ENCODE results near the gene TMPRSS5.
A peak's percentile ranks its signal among the peaks of the same experiment; 100 is the strongest.
"Not testable (repeated sequence)": the region's sequence is repeated elsewhere in the genome, so short reads cannot be mapped to it uniquely, and the experiment has no call there.

TMPRSS5 gene

DNA sequence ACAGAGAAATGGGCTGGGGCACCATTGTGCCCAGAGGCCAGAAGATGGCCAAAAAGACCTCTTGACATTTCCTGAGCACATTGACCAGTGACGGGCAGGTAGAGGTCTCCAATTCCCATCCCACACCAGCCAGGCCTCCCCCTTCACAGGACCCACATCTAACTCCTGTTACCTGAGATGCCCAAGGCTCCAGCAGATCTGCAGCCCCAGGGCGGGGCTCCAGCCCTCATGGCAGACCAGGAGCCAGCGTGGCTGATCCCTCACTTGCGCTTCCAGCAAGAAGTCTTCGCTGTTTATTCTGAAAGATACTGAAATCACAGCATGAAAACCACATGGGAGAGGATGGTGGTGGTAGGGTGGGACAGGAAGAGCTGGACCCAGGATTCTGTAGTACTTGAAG, 9.0 kb downstream of the TMPRSS5 start:
- DNase-seq = no peak

DNA sequence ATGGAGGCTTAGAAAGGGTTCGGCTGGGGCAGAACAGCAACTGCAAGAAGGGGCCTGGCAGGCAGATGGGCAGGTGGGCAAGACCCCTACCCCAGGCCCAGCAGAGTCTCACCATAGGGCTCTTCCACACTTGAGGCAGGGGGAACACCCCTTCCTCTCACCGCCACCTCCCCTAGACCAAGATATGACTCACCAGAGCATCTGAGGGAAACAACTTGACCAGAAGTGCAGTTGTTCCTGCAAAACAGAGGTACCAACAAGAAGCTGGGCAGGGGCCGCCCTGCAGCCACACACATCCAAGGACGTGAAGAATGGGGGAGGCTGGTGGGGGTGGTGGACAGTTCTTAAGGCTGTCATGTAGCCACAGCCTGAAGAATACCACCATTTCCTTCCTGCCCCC, 10.9 kb downstream of the TMPRSS5 start:
- DNase-seq = no peak

DNA sequence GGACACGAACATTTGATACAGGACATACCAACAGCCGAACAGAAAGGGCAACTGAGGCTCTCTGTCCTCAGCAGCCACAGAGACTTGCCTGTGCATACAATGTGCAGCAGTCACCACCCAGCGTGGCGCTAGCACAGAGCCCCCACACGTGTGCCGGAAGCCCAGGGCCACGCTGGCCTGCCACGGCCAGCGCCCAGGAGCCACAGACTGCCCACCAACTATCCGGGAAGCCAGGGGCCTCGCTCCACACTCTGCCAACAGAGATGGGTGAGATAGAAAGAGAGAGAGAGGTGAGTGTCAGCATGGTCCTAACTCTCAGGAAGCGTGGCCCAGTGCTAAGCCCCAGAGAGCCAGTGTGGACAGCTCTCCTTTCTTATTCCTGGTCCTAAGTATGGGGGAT, 11.7 kb downstream of the TMPRSS5 start:
- no peak for DNase-seq

DNA sequence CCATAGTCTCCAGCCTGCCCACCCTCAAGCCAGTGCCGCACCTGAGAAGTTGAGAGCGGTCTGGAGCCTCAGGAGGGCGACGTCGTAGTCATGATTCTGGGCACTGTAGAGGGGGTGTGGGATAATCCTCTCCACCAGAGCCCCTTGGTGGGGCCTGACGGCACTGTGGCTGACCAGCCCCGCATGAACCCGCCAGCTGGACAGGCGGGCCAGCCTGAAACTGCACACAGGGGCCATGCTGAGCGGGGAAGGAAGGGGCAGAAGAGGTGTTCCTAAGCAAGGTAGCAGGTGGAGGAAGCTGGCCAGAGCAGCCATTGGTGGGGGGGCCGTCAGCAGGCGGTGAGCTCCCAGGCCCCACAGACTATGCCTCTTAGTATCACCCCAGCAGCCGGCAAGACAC, 13.1 kb downstream of the TMPRSS5 start:
- no peak for DNase-seq

DNA sequence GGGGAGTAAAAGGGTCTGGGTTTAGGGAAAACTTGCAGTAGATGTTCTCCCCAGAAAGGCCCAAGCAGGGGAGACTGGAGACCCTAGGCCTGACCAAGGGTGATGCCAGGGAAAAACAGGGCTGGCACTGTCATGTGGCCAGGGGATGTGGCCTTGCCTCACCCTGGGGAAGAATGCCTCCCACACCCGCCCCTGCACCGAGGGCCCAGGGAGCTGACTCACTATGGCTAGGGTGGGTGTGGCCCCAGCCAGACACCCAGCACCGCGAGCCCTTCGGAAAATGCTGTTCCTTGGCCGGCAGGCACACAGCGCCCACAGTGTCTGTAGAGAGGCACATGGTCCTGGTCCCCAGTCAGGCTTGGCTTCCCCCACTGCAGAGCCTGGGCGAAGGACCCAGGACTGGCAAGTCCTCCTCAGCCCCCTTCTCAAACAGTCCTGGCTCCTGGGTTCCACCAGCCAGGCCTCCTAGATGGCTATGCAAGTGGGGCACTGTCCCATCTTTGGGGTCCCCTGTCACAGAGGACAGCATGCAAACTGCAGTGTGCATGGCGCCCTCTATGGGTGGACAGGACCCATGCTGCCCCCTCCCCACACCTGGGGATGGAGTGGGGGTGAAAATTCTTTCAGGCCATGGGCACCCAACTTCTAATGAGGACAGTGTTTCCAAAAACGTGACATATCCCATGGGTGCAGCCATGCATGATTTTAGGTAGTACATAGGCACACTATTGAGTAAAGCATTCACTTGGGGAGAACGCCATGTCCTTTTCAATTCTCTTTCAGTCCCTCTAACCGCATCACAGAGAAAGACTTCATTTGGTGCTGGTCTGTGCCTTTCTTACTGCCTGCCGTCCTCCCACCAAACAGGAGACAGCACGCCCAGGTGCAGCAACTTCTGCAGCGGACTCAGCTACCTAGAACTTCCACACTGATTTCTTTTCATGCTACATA, 15.2 kb downstream of the TMPRSS5 start:
- peak in 1 of 2 experiments; percentile 28 for DNase-seq

DNA sequence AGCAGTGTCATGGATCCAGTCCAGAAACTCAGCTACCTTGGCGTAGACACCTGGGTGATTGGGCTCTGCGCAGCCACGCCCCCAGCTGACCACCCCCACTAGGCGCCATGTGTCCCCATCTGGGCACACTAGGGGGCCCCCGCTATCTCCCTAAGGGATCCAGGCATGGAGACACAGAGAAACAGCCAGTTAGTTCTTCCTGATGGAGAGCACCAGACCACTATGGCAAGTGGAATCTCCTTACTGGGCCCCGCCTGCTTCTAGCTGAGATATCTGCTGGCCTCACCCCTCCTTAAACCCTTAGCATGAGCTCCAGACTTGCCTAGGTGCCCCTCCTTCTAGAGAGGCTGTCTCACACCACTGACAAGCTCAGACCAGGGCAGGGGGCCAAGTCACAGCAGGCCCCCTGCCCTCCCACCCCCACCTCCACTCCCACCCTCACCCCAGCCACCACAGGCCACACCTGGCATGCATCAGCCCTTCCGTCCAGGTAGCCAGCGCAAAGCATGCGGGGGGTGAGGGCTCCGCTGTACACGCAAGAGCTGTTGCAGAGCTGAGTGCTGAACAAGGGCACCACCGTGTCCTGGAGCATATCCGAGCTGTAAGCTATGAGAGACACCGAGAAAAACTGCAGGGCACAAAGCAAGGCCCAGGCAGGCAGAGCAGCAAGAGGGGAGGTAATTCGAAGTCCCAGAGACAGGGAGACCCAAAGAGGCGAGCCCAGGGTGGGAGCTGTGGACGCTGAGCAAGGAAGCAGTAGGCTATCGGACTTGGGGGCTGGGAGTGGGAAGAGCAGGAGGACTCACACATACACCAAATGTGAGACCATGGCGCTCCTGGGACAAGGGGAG, 16.1 kb downstream of the TMPRSS5 start:
- no peak for DNase-seq

DNA sequence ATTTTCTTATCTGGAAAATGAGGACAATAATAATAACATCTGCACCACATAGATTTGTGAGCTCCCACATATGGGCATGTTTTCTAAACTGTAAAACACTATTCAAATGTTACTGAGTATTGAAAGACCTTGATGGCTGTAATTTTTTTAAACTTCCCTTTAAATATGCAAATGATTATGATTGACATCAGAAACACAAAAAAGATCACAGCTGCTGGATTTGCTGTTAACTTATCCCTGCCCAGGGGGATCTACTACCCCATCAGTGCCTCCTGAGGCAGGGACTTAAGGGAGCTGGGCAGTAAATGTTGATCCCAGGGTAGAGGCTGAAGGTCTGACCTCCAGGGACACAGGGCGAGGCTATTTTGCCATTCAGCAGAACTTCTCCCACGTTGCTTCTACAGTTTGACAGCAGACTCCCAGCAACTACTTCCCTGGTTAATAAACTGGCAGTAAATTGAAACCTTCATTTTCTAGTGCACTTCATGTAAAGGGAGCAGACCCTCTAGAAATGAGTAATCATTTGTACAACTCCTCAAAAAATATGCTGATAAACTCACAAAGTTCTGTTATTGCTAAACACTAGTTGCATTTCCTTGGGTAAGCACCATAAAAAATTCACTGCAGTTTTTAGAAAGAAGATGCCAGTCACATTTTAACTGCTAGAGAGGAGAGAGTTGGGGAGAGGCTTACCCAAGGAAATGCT, 20.3 kb downstream of the TMPRSS5 start:
- DNase-seq = no peak

DNA sequence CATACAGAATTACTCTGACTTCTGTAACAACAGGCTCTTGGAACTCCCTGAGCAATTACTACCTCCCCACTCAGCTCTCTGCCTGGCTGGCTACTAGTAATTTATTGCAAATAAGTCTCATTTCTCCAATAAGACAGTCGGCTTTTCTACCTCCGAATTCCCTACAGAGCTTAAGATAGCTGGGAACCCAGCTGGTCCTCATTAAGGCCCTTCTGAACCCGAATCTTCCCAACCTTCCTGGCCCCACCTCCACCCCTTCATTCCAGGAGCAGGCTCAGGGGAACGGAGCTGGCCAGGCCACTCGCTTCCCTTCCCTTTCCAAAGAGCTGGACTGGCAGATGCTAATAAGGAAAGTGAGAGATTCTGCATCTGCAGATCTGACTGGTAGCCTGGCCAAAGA, 21.6 kb downstream of the TMPRSS5 start:
- DNase-seq = no peak

DNA sequence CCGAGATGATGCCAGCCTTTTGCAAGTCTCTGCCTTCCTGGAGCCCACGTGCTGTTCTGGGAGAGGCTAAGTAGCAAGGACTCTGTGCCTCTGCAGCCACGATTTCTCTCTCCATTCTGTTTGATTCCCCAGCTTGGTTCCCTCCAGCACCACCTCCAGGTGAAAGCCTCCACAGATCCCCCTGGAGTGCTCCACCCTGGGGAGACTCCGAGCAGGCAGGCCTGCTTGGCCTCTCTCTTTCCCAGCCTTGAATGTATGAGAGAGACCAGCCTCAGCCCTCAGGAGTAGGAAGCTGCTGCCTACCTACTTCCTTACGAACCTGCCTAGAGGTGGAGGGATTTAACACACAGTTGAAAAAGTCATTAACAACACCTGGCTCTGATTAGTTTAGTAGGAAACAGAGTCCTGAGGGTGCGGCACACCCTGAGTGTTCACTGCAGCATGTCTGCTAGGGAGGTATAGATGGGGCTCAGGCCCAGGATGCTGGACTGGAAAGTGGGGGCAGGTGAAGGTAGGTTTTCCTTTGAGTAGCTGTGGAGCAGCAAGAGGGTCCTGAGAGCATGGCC, 22.5 kb downstream of the TMPRSS5 start:
- no peak for DNase-seq

DNA sequence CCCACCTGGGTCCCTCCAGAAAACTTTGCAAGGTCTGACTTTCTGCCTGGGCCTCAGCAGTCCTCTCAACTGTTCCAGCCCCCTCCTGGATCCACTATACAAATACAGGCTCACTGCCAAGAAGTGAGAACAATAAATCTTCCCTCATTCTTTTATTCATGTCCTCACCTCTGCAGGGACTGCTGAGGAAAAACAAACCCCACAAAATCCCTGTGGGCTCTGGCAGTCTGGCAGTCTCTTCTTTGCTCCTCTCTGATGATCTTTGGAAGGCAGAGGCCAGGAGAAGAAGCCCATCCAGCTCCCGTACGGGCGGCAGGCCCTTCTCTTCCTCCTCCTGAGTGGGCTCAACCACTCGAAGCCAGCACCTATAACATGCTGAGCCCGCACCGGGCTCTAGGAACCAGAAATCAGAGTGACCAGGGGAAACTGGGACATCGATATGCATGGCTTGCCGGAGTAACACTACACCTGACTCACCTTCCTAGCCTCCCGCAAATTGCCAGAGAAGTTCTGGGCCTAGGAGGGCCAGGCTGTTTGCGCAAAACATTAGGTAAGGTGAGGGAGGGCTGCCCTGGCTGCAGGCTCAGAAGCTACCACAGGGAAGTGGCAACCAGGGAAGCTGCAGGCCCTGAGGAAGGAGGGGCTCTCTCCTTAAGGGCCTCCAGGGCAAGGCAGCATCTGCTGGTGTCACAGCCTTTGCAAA, 24.2 kb downstream of the TMPRSS5 start:
- no peak for DNase-seq

DNA sequence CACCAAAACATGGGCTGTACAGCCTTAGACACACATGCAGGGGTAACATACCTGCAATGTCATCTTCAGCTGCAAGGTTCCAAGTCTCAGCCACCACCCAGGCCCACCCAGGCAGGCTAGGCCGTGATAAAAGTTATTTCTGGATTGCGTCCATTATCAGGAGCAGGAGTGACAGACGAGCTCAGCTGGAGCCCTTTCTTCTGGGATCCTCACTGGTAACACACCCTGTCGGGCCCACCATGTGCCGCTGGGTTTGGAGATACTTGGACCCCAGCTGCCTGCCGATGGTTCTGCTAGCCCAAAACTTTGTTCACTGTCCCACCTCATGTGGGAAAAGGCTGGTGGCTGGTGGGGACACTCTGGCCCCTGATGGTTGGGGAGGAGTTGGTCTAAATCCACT, 24.8 kb downstream of the TMPRSS5 start:
- DNase-seq = no peak

DNA sequence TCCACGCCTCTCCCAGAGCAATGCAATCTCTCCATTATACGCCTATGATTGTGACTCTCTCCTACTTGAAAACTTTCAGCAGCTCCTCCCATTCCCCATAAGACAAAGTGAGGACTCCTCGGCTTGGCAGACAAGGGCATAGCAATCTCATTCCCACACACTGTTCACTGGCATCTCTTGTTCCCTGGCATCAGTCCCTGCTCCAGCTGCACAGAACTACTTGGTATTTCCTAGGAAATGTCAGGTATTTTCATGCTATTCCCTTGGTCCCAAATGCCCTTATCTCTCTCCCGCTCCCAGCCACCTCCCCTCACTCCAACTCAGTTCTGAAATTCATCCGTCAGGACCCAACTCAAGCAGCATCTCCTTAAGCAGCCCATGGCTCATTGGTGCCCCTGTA, 28.4 kb downstream of the TMPRSS5 start:
- DNase-seq = no peak

DNA sequence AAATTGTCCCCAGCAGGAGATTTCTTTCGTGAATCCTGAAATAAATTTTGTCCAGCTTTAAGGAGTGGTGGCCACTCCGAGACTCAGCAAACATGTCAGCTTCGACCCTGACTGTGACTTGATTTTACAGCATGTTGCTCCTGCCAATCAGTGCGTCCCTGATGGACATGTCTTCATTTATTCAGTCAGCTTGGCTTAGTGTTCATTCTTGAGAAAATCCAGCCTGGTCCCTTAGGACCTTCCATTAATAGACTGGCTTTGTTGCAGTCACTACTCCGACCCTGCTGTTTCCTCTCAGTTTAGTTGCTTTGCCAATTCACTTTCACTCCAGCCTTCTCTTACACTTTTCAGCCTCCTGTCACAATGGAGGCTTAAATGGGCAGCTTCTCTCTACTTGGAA, 30.5 kb downstream of the TMPRSS5 start:
- DNase-seq = no peak

DNA sequence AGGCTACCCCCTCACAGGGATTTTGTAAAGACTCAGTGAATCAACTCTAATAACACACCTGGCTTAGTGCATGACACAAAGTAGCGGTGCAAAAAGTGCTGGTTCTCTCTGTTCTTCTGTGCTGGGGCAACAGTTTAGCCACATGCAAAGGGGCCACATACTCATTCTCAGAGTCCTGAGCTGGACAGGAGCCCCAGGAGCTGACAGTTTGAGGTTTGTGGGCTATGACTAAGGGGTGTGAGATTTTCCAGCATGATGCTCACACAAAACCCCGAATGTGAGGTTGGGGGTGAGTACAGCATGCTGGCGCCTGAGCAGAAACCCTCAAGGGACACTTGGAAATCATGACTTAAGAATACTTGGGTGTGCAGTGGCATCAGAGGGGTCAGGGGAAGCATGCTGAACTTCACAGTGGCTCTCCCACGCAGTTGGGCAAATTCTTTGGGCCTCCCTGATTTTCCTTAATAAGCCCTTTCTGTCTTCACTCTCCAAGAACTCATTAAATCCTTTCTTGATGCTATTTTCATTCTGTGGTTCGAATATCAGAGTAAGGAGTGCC, 31.0 kb downstream of the TMPRSS5 start:
- DNase-seq = no peak

DNA sequence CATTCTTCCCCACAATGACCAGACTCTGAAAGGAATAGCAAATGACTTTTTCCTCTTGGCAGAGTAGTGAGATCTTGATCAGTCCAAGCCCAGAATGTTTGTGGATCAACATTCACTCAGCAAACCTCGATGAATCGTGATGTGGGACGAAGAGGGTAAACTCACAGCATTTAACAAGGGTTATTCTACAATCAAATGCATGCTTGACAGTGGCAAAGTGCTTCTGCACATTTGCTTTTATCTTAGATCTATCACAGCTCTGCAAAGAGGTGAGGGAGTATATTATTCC, 31.8 kb downstream of the TMPRSS5 start:
- no peak for DNase-seq

DNA sequence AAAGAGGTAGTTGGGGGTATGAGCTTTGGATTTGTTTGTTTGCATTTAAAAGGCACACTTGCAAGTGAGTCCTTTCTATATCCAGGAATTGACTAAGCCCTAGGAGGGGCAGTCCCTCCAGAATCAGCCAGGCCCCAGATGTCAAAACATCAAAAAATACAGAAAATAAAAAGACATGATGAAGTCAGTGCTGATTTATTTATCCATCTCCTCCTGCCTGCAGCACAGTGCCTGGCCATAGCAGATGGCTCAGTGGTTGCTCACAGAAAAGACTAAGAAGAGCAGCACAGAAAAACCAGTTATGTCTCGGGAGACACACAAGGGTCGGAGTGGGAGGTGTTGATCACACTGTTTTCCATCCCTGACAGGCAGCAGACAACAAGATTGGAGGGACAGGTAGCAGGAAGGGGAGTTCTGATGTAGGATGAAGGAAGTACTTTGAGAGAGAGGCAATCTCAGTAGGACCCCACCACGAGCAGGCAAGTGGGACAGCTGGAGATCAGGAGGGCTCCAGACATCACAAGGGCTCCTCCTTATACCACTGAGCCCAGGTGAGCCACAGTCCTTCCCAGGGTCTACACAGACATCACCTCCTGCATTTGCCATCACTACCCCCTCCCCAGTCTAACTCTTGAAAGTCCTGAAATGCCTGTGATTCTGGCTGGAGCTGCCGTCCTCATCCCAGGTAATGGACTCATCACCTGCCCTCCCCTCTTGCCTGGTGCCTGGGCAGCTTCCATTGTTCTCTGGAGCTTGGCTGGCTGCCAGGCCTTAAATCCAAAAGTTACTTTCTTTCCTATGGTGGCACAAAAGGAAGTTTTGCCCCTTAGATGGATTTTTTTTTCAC, 32.3 kb downstream of the TMPRSS5 start:
- DNase-seq = no peak

DNA sequence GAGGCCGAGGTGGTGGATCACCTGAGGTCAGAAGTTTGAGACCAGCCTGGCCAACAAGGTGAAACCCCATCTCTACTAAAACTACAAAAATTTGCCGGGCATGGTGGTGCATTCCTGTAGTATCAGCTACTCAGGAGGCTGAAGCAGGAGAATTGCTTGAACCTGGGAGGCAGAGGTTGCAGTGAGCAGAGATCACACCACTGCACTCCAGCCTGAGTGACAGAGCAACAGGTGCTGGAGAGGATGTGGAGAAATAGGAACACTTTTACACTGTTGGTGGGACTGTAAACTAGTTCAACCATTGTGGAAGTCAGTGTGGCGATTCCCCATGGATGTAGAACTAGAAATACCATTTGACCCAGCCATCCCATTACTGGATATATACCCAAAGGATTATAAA, 34.2 kb downstream of the TMPRSS5 start:
- DNase-seq = not testable (repeated sequence)

DNA sequence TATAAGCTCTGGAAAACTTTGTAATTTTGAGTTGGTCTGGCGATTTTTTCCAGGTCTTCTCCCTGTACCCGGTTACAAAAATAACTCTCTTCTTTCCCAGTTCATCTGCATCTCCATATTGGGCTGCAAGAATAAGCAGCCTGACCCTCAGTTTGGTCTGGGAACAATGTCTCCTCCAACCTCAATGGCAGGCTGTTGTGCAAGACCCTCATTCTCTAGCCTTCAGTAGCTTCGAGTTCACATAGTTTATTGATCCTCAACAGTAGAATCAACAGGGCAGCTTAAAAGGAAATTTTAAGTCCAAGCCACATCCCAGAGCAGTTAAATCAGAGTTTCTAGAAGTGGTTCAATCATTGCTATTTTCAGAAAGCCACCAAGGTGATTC, 35.3 kb downstream of the TMPRSS5 start:
- no peak for DNase-seq

DNA sequence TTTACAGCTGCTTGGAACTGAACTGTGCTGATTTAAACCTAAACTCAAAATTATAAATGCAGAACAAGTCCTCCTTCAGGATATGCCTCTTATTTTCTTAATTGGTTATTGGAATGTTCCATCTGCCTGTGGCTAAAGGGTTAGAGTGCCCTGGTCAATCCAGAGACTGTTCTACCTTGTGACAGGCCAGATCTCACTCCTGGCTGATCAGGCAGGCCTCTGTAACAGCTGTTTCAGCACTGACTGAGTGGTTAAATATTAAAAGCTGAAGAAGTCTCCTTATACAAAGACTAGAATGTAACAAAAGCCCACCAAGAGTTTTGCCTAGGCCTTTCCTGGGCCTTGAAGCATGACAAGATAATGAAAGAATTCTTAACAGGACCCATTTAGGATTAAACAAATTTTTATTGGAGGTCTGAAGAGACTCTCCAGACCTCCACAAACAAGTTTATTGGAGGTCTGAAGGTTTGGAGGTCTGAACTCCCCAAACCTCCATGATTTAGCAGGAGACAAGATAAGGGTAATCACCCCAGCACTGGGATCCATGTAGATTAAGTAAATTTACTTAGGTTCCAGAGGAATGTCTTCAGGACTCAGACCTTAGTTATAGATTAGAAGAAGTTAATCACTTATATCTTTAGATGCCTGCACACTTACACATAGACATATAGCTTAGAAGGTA, 35.8 kb downstream of the TMPRSS5 start:
- no peak for DNase-seq

DNA sequence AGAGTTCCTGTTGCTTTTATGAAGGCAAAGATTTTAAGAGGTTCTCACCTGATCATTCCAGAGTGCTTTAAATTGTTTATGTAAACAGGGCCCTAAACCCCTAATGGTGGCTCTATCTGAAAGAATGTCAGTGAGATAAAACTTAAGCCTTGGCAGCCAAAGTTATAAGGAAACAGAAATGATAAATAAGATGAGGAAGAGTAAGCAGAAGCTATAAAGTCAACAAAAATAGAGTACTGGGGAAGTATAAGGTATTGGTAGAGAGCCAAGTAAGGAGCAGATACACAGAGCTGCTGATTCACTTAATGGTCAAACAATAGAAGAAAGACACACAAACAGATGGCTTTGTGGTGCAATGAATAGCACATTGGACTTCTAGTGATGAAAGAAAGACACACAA, 37.9 kb downstream of the TMPRSS5 start:
- DNase-seq = no peak

DNA sequence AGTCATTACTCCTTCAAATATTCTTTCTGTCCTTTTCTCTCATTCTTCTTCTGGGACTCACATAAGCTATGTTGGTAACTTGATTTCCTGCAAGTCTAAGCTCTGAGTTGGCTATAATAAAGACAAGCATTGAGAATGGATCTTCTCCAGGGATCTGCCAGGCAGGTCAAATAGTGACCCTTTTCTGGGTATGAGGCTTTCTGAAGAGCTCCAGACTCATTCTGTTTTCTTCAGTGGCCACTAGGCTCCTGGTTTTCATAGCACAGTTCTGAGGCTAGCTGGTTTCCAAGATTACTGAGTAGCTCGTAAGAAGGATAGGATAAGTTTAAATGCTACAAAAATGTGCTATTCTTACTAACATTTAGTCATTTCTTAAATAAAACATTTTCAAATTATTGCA, 38.3 kb downstream of the TMPRSS5 start:
- DNase-seq = no peak
